Measurements from ENCODE around the gene UHRF1. TPM values are rescaled to one million over a fixed set of nuclear protein-coding genes. Genes with fewer than 3 reads are reported as not detected.
A peak's percentile ranks its signal among the peaks of the same experiment; 100 is the strongest.

The UHRF1 gene
- total and polyA plus RNA-seq, 7 donors, result 0.17 to 1.9 (median 0.32) TPM

DNA sequence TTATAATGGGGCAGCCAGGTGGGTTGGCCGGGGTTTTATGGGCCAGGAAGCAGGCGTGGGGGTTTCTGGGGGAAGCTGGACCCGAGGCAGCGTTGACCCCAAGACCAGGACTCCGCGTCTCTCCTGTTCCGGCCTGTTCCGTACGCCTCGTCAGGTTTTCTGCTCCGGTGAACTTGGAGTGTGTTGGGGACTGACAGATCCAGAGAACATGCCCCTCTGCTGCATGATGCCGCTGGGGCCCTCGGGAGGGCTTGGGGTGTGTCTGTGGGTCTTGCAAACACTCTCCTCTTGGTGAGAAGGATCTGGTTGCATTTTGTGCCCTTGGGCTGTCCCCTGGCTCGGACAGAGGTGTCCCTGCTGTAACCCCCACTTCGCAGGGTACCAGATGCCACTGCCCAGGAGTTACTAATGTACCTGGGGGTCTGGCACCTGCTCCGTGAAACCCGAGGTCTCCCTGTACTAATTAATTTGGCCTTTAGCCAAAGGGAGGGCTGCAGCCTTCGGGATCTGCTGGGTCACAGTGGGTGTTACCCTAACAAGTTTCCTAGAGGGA is 75.2 kb downstream of the UHRF1 start:
- WGBS, 3 donors, result 53 to 60% (median 56%) methylated on average over 18 of the region's 18 CpGs
- Histone ChIP-seq H3K36me3 (ENCODE audit: insufficient read depth in 1 of 2, low read depth in 1 of 2) (no peaks in the 10 kb centered on the region), H3K4me3 (no peak overlapping the region), H3K27me3 (ENCODE audit: insufficient read depth in 3 of 3, low read length in 2 of 3) (no peaks in the 10 kb centered on the region), H3K27ac (no peak overlapping the region), H3K4me1 (peaks cover 83% of the 10 kb centered on the region), H3K9me3 (no peaks in the 10 kb centered on the region)
- DNase-seq, result peak in 1 of 2 donors; percentile 52
- intact Hi-C loops (cut with DNase I), result no loop called here
- TF ChIP-seq CTCF (IDR thresholded peaks at IDR 0.05), result no peak
- peak in 1 of 4 donors; percentile 16 for ATAC-seq

DNA sequence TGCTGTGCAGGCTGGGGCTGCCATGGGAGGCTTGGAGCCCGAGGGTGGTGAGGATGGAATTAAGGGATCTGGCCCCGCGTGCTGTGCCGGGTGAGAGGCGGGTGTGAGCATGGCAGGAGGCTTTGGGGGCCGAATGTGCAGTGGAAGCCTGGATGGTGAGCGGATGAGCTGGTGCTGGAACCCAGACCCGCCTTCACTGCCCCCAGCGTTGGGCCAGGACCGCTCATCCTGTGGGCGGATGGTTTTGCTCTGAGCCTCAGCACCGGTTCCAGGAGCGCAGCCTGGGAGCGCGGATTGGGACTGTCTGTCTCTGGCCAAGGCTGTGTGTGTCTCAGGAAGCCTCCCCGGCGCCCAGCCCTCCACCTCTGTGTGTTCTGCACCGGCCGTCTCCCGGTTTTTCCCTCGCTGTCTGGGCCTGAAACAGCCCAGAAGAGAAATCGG is 76.3 kb downstream of the UHRF1 start:
- intact Hi-C loops (cut with DNase I), result no loop called here
- H3K36me3 ChIP-seq (ENCODE audit: insufficient read depth in 1 of 2, low read depth in 1 of 2), result no peaks in the 10 kb centered on the region
- H3K4me3 ChIP-seq, result no peak overlapping the region
- ATAC-seq (no peak), DNase-seq (peak in 1 of 2 donors; percentile 54)
- H3K9me3 ChIP-seq, result no peaks in the 10 kb centered on the region
- peaks cover 77% of the 10 kb centered on the region for H3K4me1 ChIP-seq
- WGBS, 3 donors, result 70 to 83% (median 74%) methylated on average over 22 of the region's 22 CpGs
- no peak for TF ChIP-seq CTCF (IDR thresholded peaks at IDR 0.05)
- H3K27ac ChIP-seq, result no peak overlapping the region
- no peaks in the 10 kb centered on the region for H3K27me3 ChIP-seq (ENCODE audit: insufficient read depth in 3 of 3, low read length in 2 of 3)

- WGBS, 3 donors, result 84 to 93% (median 89%) methylated on average over 19 of the region's 19 CpGs
- no peak for ATAC-seq
- peak in 1 of 2 donors; percentile 54 for DNase-seq
- Histone ChIP-seq H3K9me3 (no peaks in the 10 kb centered on the region), H3K27ac (no peak overlapping the region), H3K36me3 (ENCODE audit: insufficient read depth in 1 of 2, low read depth in 1 of 2) (no peaks in the 10 kb centered on the region), H3K4me1 (peaks cover 73% of the 10 kb centered on the region), H3K4me3 (no peak overlapping the region), H3K27me3 (ENCODE audit: insufficient read depth in 3 of 3, low read length in 2 of 3) (no peaks in the 10 kb centered on the region)
- no peak for TF ChIP-seq CTCF (IDR thresholded peaks at IDR 0.05)
- intact Hi-C loops (cut with DNase I), result no loop called here
Measured at GRCh38 chr19:4986056-4986455, 76.8 kb downstream of the UHRF1 start.

- H3K9me3 ChIP-seq, result no peaks in the 10 kb centered on the region
- no peaks in the 10 kb centered on the region for H3K36me3 ChIP-seq (ENCODE audit: insufficient read depth in 1 of 2, low read depth in 1 of 2)
- TF ChIP-seq CTCF (IDR thresholded peaks at IDR 0.05), result no peak
- 75 to 87% (median 79%) methylated on average over 19 of the region's 19 CpGs for WGBS, 3 donors
- DNase-seq, result peak in 1 of 2 donors; percentile 40
- H3K27me3 ChIP-seq (ENCODE audit: insufficient read depth in 3 of 3, low read length in 2 of 3), result no peaks in the 10 kb centered on the region
- H3K27ac ChIP-seq, result no peak overlapping the region
- intact Hi-C loops (cut with DNase I), result no loop called here
- H3K4me1 ChIP-seq, result peaks cover 69% of the 10 kb centered on the region
- no peak overlapping the region for H3K4me3 ChIP-seq
- ATAC-seq, result no peak
Measured at GRCh38 chr19:4986471-4986891, 77.2 kb downstream of the UHRF1 start.

GRCh38 chr19:4987256-4987655 is 78.0 kb downstream of the UHRF1 start:
- peaks cover 62% of the 10 kb centered on the region for H3K4me1 ChIP-seq
- no peak overlapping the region for H3K27ac ChIP-seq
- intact Hi-C loops (cut with DNase I), result no loop called here
- no peaks in the 10 kb centered on the region for H3K36me3 ChIP-seq (ENCODE audit: insufficient read depth in 1 of 2, low read depth in 1 of 2)
- H3K27me3 ChIP-seq (ENCODE audit: insufficient read depth in 3 of 3, low read length in 2 of 3), result no peaks in the 10 kb centered on the region
- ATAC-seq (peak in 2 of 4 donors; percentile 39 to 48), DNase-seq (peak in 1 of 2 donors; percentile 50)
- H3K4me3 ChIP-seq, result no peak overlapping the region
- WGBS, 3 donors, result 41 to 53% (median 46%) methylated on average over 11 of the region's 11 CpGs
- no peak for TF ChIP-seq CTCF (IDR thresholded peaks at IDR 0.05)
- no peaks in the 10 kb centered on the region for H3K9me3 ChIP-seq
